Measurements from ENCODE around the gene VOPP1.

DNA sequence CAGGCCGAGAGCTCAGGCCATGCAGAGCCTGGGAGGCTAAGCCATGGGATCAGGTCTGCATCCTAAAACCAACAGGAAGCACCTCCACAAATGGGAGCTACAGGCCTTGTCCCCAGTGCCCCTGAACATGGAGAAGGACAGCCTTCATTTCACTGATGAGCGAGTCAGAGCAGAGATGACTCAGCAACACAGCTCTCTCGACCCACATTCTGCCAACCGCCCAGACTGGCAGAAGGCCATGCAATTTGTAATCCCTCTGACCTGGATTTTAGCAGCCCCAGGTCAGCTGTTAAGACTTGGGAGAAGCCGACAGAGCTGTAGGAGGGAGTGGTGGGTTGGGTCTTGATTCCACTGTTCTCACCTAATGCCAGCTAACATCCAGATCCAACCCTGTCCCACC lies 25.5 kb downstream of the VOPP1 start:
- TF ChIP-seq, protein P1, sequence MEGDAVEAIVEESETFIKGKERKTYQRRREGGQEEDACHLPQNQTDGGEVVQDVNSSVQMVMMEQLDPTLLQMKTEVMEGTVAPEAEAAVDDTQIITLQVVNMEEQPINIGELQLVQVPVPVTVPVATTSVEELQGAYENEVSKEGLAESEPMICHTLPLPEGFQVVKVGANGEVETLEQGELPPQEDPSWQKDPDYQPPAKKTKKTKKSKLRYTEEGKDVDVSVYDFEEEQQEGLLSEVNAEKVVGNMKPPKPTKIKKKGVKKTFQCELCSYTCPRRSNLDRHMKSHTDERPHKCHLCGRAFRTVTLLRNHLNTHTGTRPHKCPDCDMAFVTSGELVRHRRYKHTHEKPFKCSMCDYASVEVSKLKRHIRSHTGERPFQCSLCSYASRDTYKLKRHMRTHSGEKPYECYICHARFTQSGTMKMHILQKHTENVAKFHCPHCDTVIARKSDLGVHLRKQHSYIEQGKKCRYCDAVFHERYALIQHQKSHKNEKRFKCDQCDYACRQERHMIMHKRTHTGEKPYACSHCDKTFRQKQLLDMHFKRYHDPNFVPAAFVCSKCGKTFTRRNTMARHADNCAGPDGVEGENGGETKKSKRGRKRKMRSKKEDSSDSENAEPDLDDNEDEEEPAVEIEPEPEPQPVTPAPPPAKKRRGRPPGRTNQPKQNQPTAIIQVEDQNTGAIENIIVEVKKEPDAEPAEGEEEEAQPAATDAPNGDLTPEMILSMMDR (IDR thresholded peaks at IDR 0.05; ENCODE audit: low read length), result no peak
- no peak for TF ChIP-seq EZH2 (optimal IDR thresholded peaks at IDR 0.05; ENCODE audit: low read depth, low read length)
